GM19452 (cell line): ENCODE data around the gene AMZ1.
"Not testable (repeated sequence)": the region's sequence is repeated elsewhere in the genome, so short reads cannot be mapped to it uniquely, and the experiment has no call there.

Source experiments
- ATAC-seq: cut with Tn5 transposase; IDR thresholded peaks from one replicate; pipeline ENCODE4 v1.9.1; 2021; ENCODE audit not compliant: unreplicated experiment

Gene AMZ1

DNA sequence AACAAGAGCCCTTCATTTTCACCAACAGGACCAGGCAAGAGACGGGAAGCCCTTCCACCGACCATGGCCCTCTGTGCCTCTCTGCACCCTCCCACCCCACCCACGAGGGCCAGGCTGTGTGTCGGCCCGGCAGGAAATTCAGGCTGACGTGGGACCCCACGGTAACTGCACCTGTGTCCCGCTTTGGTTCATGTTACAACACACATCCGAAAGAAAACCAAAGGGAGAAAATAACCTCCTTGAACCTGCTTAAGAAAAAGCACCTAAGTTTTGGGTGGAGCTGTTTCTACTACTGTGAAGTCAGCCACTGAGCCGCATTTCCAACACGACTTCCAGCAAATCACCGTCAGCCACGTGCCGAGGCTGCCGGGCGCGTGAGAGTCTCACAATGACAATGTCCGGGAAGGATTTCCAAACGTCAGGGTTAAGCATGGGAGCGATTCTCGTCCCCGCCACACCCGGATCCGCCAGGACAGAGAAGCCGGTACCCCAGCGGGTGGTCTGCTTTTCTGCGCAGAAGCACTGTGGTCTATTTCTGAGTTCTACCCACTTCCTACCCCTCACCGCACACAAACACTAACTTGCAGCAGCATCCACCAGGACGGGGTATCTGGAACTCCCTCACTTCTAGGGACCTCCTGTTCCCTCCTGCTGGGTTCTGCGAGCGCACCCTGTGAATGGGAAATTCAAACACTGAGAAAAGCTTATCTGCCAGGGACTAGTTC, 36.6 kb downstream of the AMZ1 start:
- no peak for ATAC-seq

GRCh38 chr7:2725178-2726105, 37.4 kb downstream of the AMZ1 start:
- ATAC-seq = no peak

DNA sequence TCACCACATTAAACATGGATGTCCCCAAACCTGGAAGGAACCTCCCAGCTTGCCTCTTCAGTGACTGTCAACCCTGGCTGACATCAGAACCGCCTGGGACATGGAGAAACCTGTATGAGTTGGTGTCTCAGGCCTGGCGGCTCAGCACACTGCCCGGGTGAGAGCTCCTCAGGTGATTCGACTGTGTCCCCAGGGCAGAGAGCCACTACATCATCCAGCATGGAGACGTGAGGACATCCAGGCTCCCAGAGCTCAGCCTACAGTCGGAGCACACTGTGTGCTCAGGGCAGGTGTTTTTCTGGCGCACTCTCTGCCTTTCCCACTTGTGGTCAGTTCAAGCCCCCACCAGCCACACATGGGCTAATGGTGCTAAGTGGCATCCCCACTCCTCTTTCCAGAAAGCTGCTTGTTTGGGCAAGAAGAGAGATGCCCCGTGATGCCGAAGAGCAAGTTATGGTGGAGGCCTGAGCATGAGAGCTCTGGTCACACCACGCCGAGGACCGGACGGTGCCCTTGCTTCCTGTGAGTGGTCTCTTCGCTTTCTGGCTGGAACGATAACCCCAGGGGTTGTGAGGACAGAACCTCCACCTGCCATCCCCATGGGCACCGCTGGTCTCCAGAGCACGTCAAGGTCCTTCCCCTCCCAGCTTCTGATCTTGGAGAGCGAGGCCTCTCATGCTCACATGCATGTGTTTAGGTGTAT, 38.5 kb downstream of the AMZ1 start:
- ATAC-seq = no peak

DNA sequence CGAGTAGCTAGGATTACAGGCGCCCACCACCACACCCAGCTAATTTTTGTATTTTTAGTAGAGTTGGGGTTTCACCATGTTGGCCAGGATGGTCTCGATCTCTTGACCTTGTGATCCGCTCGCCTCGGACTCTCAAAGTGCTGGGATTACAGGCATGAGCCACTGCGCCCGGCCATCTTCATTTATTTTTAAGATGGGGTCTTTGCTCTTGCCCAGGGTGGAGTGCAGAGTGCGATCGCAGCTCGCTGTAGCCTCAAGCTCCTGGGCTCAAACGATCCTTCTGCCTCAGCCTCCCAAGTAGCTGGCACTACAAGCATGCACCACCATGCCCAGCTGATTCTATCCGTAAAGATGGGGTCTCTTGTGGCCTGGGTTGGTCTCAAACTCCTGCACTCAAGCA, 39.2 kb downstream of the AMZ1 start:
- not testable (repeated sequence) for ATAC-seq

DNA sequence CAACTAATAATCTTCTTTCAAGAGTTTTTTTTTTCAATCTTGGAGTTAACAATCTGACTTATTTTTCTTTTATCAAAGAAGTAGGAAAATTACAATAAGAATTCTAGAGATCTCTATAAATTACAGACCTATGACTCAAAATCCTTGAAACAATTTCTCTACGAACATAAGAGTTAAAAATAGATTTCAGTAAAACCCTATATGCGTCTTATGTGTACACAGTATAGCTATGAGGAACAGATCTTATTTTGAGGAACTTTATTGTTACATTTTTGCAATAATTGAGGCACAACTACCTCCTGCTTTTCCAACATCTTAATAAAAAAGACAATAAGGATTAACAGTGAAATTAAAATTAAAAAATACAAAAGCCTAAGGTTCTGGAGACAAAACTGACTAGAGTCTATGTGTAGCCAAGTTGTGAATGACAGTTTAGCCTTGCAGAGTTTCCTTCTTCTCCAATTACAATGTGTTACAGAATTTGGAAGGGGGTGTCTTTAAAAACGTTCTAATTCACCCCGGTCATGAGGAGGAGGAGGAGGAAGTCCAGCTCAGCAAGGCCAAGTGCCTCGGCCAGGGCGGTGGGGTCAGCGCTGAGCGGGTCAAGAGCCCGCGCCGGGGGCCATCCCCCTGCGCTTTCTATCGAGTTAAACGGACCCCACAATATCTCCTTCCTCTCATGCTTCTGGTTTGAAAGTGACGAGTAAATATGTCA, 40.5 kb downstream of the AMZ1 start:
- ATAC-seq = no peak

DNA sequence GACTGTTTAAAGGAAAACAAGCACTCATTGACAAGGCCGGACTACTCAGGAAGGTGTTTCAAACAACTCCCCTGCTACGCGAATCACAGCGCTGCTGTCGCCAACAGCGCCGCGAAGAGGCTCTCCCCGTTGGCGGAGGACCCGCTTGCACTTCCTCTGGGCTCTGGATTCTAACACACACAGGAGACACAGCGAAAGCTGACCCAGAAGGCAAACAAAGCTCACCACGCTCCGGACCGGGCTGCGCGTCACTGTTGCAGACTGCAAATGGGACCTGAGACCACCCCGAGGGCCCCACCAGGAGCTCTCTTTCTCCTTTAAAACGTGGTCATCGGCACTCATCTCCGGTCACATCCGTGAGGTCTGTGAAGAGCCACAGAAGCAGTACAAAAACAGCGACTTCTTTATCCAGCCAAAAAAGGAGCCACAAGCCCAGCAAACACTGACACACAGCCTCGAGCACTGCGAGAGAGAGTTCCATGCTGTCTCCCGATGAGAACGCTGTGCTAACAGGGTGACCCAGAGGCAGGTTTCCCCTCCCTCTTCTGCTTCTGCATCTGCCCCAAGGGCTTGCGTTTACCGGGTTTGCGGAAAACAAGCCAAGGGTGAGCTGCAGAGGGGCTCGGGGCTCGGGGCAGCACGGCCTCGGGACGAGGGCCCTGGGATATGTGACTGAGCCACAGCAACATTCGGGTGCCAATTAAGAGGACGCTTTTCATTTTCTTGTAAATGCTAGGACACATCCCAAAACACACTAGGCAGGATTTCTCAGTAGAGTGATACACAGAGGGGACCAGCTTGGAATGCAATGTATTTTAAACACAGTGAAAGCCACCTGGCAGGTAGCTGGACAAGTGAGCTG, 41.3 kb downstream of the AMZ1 start:
- no peak for ATAC-seq

GRCh38 chr7:2729893-2730716, 42.1 kb downstream of the AMZ1 start:
- ATAC-seq = no peak

- no peak for ATAC-seq
Measured at GRCh38 chr7:2730846-2731770, 43.1 kb downstream of the AMZ1 start.

- no peak for ATAC-seq
Measured at GRCh38 chr7:2732388-2732787, 44.4 kb downstream of the AMZ1 start.

- ATAC-seq = no peak
Measured at GRCh38 chr7:2732959-2733584, 45.1 kb downstream of the AMZ1 start.

- no peak for ATAC-seq
Measured at GRCh38 chr7:2734084-2734686, 46.2 kb downstream of the AMZ1 start.

GRCh38 chr7:2734751-2735571, 47.0 kb downstream of the AMZ1 start:
- no peak for ATAC-seq

- ATAC-seq = no peak
Measured at GRCh38 chr7:2735744-2736143, 47.7 kb downstream of the AMZ1 start.

- ATAC-seq = no peak
Measured at GRCh38 chr7:2736411-2736914, 48.5 kb downstream of the AMZ1 start.

- ATAC-seq = not testable (repeated sequence)
Measured at GRCh38 chr7:2737005-2737743, 49.2 kb downstream of the AMZ1 start.
